GM10847 (cell line): Measurements from ENCODE around the gene CGREF1.

Experiments used
- POLR2A ChIP-seq: IDR thresholded peaks from 2 replicates; pipeline ENCODE4 v1.6.1; 2011; ENCODE audit not compliant: insufficient read length; ENCODE audit errors: extremely low read depth

Gene CGREF1

DNA sequence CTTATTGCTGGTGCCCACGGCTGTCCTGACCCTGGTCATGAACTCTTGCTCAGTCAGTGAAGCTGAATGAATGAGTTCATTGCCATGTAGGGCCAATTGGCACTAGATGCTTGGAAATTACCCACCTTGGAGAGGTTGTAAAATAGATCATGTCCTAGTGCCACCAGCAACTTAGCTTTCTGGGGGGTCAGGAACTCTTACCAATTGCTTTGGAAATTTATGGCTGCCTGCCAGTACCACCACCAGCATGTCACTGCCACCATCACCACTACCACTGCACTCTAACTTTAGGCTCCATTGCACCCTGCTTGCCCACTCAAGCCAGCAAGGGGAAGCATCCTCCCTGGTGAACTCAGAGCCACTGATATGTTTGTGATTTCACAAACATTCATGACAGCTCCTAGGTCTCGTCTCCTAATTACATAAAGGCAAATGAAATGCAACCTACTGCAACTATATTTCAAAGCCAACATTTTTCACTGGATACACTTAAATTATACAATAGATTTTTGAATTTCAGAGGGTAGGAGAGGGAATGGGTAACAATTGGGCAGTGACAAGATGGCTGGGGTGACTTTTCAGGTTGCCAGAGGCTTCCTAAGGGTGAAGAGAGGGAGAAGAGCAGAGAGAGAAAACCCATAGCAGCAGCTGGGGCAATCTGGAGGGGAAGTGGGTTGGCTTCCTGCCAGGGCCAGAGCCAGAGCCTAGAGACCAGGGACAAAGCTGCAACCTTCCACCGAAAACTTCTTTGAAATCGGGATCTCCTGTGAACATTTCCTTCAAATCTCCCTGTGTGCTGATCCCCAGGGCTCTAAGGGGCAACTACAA, 44.0 kb downstream of the CGREF1 start:
- no peak for TF ChIP-seq POLR2A

DNA sequence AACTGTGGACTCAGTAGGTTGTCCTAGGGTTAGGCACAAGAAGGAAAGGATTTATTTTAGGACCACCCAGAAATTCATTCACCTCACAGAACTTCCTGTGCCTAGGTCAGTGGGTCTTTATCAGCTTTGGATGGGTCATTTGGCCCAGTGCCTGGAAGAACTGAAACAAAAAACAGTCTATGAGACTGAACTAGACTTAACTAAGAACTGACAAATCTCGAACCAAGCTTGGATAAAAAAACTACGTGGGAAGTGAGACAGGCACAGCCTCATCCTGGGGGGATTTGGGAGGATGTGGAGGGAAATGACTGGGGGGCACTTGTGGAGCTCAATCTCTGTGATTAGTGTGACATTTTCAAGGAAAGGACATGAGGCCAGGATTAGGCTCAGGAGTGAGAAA, 45.1 kb downstream of the CGREF1 start:
- TF ChIP-seq POLR2A = no peak

GRCh38 chr2:27072920-27073319, 46.0 kb downstream of the CGREF1 start:
- TF ChIP-seq POLR2A = no peak

GRCh38 chr2:27071990-27072830, 46.7 kb downstream of the CGREF1 start:
- no peak for TF ChIP-seq POLR2A

DNA sequence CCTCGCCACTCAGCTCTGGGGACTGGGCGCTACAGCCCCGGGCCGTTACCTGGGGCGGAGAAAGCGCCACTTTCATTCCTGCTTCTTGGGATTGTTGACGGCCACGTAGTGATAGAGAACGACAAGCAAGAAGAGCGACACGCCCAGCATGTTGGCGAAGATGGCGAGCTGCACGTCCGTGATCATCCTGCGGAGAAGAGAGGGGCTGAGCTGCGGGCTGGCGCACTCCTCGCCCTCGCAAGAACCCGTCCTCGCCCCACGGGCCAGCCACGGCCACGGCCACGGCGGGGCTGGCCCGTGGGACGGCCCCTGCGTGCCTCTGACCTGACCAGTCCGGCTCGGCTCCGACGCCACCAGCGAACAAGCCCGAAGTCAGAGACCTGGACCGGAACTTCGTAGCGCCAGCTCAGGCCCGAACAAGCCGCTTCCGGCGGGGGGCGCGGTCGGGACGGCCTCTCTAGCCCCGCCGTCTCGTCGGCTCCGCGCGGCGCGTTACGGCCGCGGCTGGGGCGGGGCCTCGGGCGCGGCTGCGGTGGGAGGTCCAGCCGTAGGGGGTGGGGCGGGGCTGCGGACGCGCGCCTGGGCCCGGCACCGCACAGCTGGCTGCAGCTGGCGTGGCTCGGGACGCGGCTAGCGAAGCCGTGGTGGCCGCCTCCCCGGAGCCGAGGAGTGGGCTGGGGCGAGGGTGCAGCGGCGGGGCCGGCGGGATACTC, 47.5 kb downstream of the CGREF1 start, which contains the start of gene OST4:
Gene OST4, minus strand, starts transcription at position 378 of the 713 bp plus-strand sequence.
- peak; percentile 83 for TF ChIP-seq POLR2A

- no peak for TF ChIP-seq POLR2A
Measured at GRCh38 chr2:27070653-27071276, 48.2 kb downstream of the CGREF1 start.

GRCh38 chr2:27069961-27070618, 48.8 kb downstream of the CGREF1 start:
- no peak for TF ChIP-seq POLR2A

DNA sequence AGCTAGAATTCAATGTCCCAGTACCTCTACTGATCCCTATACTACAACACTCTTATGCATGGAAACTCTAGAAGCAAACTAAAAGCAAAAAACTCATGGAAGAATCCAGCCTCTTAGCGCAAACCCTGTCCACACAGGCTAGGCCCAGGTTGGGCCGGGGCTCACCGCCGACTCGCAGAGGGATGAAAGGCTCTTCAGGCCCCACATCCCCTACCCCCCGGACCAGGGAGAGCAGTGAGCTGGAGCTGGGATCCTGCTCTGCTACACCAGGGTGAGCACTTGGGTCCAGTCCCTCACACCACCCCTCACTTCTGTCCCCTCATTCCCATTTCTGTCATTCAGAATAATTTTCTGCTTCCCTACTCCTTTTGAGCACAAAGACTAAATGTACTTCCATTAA, 49.5 kb downstream of the CGREF1 start:
- no peak for TF ChIP-seq POLR2A

DNA sequence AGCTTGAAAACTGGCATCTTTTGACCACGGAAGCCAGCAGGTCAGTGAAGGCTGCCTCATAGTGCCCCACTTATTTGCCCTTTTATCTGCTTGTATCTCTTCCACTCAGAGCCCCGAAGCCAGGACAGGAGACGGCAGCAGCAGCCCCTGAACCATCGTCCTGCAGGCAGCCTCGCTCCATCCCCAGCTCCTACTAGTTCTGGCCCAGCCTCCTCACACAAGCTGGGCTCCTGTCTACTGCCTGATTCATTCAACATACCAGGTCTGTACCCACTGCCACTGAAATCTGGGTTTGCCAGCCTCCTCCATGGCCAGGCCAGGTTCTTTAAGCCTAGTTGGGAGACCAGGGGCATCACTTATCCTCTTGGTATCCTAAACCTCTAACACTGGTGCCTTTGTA, 51.5 kb downstream of the CGREF1 start:
- TF ChIP-seq POLR2A = no peak

- no peak for TF ChIP-seq POLR2A
Measured at GRCh38 chr2:27065128-27065527, 53.8 kb downstream of the CGREF1 start.

- no peak for TF ChIP-seq POLR2A
Measured at GRCh38 chr2:27060323-27060722, 58.6 kb downstream of the CGREF1 start.

GRCh38 chr2:27059141-27059820, 59.6 kb downstream of the CGREF1 start:
- no peak for TF ChIP-seq POLR2A

GRCh38 chr2:27058210-27058609, 60.7 kb downstream of the CGREF1 start:
- TF ChIP-seq POLR2A = no peak

- TF ChIP-seq POLR2A = no peak
Measured at GRCh38 chr2:27057184-27057583, 61.7 kb downstream of the CGREF1 start.
